Central memory CD8-positive, alpha-beta T cell (primary cell): ENCODE data around the gene NPDC1.

Source experiments
- ATAC-seq: fragments of 150-1000 bp; cut with Tn5 transposase; replicated peaks from 2 replicates; pipeline ENCODE4 v1.10.0; 2022; ENCODE audit warnings: mild to moderate bottlenecking, moderate FRiP score, moderate number of reproducible peaks; ENCODE audit not compliant: poor library complexity, severe bottlenecking; ENCODE audit errors: extremely low read depth
- DNase-seq, 2 donors: peaks; one replicate each; pipeline ENCODE4 v3.0.0; 2021; ENCODE audit warnings: low spot score in 2 of 2
- H3K27ac Mint-ChIP-seq: one replicate; pipeline ENCODE4 v1.8.0; 2022; ENCODE audit warnings: low read depth, mild to moderate bottlenecking, moderate library complexity, mixed read lengths
- H3K27me3 Mint-ChIP-seq: one replicate; pipeline ENCODE4 v1.8.0; 2022; ENCODE audit warnings: mixed read lengths
- H3K36me3 Mint-ChIP-seq: one replicate; pipeline ENCODE4 v1.8.0; 2022; ENCODE audit warnings: mild to moderate bottlenecking, moderate library complexity, mixed read lengths; ENCODE audit not compliant: insufficient read depth
- H3K4me1 Mint-ChIP-seq: one replicate; pipeline ENCODE4 v1.8.0; 2022; ENCODE audit warnings: mixed read lengths
- H3K4me3 Mint-ChIP-seq: one replicate; pipeline ENCODE4 v1.8.0; 2022; ENCODE audit warnings: mild to moderate bottlenecking, moderate library complexity, mixed read lengths
- H3K9me3 Mint-ChIP-seq: one replicate; pipeline ENCODE4 v1.8.0; 2022; ENCODE audit warnings: mixed read lengths

NPDC1 gene

DNA sequence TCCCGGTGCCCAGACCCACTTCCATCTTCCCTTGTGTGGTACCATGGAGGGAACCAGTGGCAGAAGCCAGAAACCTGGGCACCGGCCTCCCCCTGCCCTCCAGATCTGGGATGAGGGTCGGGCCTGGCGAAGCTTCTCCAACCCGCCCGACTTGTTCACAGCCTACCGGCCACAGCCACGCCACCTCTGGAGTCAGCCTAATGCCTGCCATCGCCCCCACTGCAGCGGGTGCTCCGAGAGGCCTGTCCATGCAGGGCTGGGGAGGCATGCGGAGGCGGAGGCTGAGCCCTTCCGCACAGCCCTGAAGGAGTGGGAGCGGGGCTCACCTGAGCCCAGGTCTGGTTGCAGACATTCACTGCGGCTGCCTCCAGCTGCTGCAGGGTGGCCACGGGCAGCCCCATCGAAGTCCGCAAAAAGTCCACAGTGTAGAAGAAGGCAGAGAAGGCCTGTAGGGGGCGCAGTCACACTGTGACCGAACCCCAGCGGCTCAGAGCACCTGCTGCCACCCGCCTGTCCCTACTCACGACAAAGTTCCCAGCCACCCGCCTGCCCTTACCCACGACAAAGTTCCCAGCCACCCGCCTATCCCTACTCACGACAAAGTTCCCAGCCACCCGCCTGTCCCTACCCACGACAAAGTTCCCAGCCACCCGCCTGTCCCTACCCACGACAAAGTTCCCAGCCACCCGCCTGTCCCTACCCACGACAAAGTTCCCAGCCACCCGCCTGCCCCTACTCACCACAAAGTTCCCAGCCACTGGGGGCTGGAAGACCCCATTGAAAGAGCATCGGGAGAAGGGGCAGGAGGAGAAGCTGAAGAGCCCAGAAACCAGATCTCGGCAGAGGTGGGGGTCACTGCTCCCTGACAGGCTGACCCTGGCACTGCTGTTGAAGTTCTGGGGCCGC, 3.8 kb upstream of the NPDC1 start:
- peaks cover 18% of the 10 kb centered on the region for H3K27me3 Mint-ChIP-seq
- DNase-seq (no peak), ATAC-seq (no peak)
- H3K4me3 Mint-ChIP-seq, result no peak overlapping the region
- no peaks in the 10 kb centered on the region for H3K9me3 Mint-ChIP-seq
- H3K36me3 Mint-ChIP-seq, result peaks cover 14% of the 10 kb centered on the region
- H3K27ac Mint-ChIP-seq, result no peak overlapping the region
- peaks cover 16% of the 10 kb centered on the region for H3K4me1 Mint-ChIP-seq

DNA sequence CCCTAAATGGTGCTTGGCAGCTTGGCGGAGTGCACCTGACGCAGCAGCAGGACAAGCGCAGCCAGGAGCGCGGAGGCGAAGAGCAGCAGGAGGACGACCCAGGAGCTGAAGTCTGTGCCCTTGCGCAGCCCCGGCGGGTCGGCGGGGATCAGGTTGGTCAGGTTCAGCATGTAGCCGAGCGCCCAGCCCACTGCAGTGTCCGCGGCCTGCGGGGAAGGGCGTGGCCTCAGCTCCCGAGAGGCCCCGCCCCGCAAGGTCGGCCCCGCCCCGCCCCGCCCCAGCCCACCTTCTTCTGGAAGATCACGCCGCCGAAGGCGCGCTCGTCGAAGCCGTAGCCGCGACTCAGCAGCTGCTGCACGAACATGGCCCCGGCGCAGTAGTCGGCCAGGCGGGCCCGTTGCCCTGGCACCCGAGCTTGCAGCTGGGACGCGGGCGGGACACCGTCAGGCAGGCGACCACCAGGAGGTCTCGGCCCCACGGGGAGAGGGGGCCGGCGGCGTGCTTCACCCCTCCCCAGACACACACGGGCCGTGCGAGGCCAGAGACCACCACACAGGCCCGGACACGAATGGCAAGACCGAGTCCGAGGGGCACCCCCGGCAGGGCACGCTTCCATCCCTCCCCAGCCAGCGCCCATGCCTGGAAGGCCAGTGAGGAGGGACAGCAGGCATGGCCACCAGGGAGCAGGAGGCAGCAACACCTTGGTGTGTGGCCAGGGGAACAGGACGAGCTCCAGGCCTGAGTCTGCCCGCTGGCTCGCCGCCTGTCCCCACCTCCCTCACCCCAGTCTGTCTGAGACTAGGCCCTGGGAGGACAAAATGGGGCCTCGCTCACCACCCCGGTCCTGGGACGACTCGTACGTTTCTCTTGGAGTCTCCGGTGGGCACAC, 2.9 kb upstream of the NPDC1 start:
- peaks cover 20% of the 10 kb centered on the region for H3K4me1 Mint-ChIP-seq
- H3K9me3 Mint-ChIP-seq, result no peaks in the 10 kb centered on the region

DNA sequence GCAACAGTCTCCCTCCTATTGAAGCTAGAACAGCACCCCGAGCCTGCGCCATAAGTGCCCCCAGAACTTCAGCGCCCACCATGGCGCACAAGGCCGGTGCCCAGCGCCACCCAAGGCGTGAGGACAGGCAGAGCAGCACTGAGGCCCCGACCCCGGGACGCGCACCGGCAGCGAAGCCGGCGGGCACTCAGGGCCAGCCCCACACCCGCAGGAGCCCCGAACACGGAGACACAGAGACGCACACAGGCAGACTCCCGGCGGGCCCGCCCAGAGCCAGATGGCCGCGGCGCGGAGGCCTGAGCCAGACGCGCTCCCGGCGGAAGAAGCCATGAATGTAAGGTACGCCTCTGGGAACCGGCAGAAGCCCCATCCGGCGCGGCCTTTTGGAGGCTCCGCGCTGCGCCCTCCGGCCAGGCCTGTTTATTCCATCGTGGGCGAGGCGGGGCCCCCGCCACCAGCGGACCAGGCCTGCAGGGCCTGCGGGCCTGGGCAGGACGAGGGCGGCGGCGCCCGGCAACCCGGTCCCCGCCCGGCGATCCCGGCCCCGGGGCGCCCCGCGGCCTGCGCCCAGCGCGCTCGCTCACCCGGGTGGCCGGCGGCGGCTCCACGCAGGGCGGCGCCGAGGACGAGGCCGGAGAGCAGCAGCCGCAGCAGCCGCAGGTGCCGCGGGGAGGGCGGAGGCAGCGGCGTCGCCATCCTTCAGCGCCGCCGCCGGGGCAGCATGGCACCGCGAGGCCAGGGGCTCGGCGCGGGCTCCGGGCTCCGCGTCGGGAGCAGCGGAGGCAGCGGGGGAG, 486 bp downstream of the NPDC1 start:
- Mint-ChIP-seq H3K4me1 (peaks cover 20% of the 10 kb centered on the region), H3K27ac (no peak overlapping the region), H3K27me3 (peaks cover 13% of the 10 kb centered on the region), H3K9me3 (no peaks in the 10 kb centered on the region), H3K4me3 (peak overlapping the region; percentile 75), H3K36me3 (peaks cover 13% of the 10 kb centered on the region)
- ATAC-seq (no peak), DNase-seq (no peak)

More for the DNA sequence above, 2.9 kb upstream of the NPDC1 start:
- no peak overlapping the region for H3K4me3 Mint-ChIP-seq
- H3K36me3 Mint-ChIP-seq, result peaks cover 14% of the 10 kb centered on the region
- no peak overlapping the region for H3K27ac Mint-ChIP-seq
- ATAC-seq (no peak), DNase-seq (no peak)
- H3K27me3 Mint-ChIP-seq, result peaks cover 18% of the 10 kb centered on the region

DNA sequence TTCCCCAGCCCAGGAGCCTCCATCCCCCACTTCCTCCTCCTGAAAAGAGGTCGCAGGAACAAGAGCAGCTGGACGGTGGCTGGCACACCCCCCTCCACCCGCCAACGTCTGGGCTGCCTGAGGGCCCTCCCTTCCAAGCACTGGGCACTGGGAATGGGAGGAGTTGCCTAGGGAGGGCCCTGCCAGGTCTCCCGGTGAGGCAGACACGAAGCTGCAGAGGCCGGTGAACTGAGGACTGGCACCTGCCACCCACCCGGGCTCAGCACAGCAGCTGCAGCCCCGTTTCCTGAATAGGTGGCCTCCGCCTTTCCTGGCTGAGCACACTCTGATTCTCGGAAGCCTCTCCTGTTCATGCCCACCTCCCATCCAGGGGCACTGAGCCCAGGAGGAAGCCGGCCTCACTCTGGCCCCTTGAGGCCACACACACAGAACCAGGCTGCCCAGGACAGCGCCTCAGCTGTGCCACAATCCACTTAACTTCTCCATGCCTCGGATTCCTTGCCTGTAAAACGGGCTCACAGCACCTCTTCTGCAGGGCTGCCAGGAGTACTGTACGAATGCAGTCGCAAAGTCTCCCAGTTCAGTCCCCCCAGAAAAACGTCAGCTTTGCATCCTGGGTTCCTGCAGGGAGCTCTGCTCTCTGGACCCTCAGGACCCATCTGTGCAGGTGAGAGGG, 1.3 kb downstream of the NPDC1 start:
- no peaks in the 10 kb centered on the region for H3K9me3 Mint-ChIP-seq
- H3K4me3 Mint-ChIP-seq, result peak overlapping the region; percentile 75
- no peak overlapping the region for H3K27ac Mint-ChIP-seq
- peaks cover 9% of the 10 kb centered on the region for H3K36me3 Mint-ChIP-seq
- H3K4me1 Mint-ChIP-seq, result peaks cover 15% of the 10 kb centered on the region
- DNase-seq, result no peak
- H3K27me3 Mint-ChIP-seq, result peaks cover 4% of the 10 kb centered on the region
- no peak for ATAC-seq

DNA sequence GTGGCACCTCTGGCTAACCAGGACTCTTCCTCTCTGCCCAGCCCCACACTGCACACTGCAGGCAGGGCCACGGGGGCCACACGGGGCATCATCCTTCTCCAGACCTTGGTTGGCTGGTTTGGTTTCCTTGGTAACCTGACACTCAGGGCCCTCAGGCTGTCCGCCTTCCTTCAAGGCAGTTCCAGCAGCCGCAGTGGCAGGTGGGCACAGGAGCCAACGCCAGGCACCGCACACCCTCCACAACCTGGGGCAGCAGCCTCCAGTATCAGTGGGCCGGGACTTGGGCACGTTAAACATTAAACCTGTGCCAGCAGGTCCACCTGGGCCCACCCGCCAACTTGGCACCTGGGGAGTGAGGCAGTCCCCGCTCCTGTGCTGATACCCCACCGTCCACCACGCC, 1.9 kb downstream of the NPDC1 start:
- H3K4me1 Mint-ChIP-seq, result peaks cover 15% of the 10 kb centered on the region
- DNase-seq (no peak), ATAC-seq (no peak)
- no peak overlapping the region for H3K4me3 Mint-ChIP-seq
- H3K9me3 Mint-ChIP-seq, result no peaks in the 10 kb centered on the region
- no peaks in the 10 kb centered on the region for H3K27me3 Mint-ChIP-seq
- H3K27ac Mint-ChIP-seq, result no peak overlapping the region
- peaks cover 7% of the 10 kb centered on the region for H3K36me3 Mint-ChIP-seq

DNA sequence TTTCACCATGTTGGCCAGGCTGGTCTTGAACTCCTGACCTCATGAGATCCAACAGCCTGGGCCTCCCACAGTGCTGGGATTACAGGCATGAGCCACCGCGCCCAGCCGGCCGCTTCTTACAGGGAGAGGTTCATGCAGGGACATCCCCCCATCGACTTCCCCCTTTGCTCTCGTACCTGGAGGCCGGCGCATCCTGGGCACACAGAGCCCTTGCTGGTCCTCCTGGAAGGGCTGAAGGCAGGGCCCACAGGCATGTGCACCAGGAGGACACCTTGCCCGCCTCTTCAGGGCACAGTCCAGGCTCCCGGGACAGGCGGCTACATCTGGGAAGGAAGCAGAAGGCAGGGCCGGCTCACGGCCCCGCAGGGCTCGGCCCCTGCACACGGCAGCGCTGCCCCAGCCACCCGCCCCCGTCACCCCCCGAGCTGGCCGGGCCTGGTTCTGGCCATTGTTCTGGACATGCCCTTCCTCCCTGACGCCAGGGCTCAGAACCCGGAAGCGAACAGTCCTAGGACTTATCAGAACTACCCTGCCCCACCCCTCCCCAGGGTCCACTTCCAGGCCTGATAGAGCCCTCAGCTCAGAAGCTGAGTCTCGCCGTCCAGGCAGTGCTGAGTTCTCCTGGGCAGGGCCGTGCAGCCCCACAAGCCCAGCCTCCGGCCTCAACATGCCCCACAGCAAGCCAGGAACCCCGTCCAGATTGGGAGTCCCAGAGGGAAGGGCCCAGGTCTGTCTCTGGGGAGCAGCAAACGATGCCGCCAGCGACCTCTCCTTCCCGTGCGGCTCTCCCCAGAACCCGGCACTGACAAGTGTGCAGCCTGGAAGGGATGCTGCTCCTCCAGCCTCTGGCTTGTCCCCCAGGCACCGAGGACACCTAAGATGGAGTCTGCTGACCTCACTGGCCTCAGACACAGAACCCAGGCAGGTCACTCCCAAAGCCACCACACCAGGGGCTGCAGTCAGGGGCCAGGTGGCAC, 2.9 kb downstream of the NPDC1 start:
- Mint-ChIP-seq H3K27me3 (no peaks in the 10 kb centered on the region), H3K4me3 (no peak overlapping the region), H3K4me1 (peaks cover 15% of the 10 kb centered on the region), H3K27ac (no peak overlapping the region), H3K36me3 (peaks cover 7% of the 10 kb centered on the region), H3K9me3 (no peaks in the 10 kb centered on the region)
- ATAC-seq (no peak), DNase-seq (no peak)

DNA sequence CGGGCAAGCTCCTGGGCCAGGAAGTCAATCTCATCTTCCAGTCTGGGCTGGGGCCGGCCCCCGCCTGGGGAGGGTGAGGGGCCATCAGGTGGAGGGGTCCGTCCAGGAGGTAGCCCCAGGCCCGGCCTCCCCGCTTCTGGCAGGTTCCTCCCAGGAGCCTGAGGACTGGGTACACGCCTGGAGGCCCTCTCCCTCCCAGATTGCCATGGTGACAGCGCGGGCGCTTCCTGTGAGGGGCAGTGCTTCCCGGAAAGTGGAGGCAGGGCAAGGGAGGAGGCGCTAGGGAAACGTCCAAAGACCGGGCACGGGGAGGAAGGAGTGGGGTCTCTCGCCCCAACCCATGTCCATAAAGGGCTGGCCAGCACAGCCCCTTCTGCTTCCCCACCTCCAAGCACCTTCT, 4.9 kb downstream of the NPDC1 start:
- H3K27me3 Mint-ChIP-seq, result no peaks in the 10 kb centered on the region
- H3K27ac Mint-ChIP-seq, result no peak overlapping the region
- H3K4me3 Mint-ChIP-seq, result no peak overlapping the region
- no peaks in the 10 kb centered on the region for H3K9me3 Mint-ChIP-seq
- no peaks in the 10 kb centered on the region for H3K36me3 Mint-ChIP-seq
- DNase-seq (no peak), ATAC-seq (no peak)
- H3K4me1 Mint-ChIP-seq, result peaks cover 10% of the 10 kb centered on the region

DNA sequence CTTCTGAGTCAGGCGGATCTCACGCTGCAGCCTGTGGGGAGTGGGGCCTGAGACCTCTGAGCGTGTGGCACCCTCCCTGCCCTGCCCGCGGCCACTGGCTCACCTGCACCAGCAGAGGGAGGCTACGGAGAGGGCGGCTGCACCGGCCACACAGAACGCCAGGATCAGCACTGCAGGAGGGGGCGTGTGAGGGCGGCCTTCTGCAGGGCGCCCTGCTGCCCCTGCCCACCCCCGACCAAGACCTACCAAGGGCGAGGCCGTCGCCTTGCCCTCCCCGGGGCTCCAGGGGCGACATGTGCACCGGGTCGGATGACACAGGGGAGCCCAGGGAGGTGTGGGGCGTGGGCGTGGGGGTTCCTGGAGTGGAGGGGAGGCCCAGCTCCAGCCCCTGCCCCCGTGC, 5.4 kb downstream of the NPDC1 start:
- Mint-ChIP-seq H3K36me3 (no peaks in the 10 kb centered on the region), H3K27ac (no peak overlapping the region), H3K9me3 (no peaks in the 10 kb centered on the region), H3K4me1 (peaks cover 10% of the 10 kb centered on the region), H3K27me3 (no peaks in the 10 kb centered on the region), H3K4me3 (no peak overlapping the region)
- no peak for DNase-seq
- no peak for ATAC-seq

DNA sequence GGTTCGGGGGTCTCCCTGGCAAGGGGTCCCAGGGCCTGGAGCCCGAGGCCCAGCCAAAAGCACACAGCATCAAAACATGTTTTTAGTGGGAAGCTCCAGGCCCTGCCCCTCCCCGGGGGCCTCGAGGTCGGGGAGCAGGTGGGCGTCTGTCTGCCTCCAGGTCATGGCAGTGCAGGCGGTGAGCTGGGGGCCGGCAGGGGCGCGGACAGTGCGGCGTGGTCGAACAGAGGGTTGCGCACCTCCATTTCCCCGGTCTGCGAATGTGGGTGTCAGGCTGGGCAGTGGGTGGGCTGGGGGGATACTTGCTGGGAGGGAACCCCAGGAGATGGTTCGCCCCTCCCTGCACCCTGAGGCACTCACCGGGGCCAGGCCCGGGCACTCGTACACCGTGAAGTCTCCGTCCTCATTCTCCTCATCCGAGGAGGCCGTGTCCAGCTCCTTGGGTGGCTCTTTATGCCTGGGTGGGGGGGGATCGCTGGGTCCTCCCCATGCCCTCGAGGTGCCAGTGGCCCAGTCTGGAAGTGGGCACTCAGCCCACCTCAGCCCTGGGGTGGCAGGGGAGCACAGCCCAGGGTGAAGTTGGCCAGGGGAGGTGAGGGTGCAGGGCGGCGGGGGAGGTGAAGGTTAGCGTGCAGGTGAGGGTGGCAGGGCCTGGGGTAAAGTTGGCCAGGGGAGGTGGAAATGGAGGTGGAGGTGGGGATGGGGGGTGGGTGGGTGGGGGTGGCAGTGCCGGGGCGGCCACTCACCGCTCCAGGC, 6.2 kb downstream of the NPDC1 start:
- Mint-ChIP-seq H3K27ac (no peak overlapping the region), H3K27me3 (no peaks in the 10 kb centered on the region), H3K36me3 (no peaks in the 10 kb centered on the region), H3K4me1 (peaks cover 12% of the 10 kb centered on the region), H3K9me3 (no peaks in the 10 kb centered on the region), H3K4me3 (no peak overlapping the region)
- DNase-seq (no peak), ATAC-seq (no peak)

DNA sequence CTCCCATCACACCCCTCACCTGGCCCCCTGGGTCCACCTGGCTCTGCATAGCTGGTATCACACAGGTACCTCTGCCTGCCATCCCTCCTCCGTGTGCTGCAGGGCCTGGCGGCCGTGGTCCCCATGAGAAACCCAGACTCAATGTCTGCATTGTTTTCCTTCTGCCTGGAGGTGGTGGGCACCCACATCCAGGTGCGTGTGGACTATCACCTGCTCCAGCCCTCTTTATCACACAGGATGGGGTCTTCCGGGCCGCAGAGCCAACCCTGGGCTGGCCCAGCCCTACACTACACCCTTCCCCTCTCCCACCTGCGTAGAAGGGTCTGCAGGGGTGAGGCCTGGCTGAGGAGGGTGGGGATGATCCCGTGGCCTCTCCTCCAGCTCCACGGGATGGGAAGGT, 7.1 kb downstream of the NPDC1 start:
- Mint-ChIP-seq H3K4me3 (no peak overlapping the region), H3K9me3 (no peaks in the 10 kb centered on the region), H3K4me1 (peaks cover 14% of the 10 kb centered on the region), H3K27me3 (no peaks in the 10 kb centered on the region), H3K36me3 (peaks cover 1% of the 10 kb centered on the region), H3K27ac (no peak overlapping the region)
- DNase-seq (no peak), ATAC-seq (no peak)

DNA sequence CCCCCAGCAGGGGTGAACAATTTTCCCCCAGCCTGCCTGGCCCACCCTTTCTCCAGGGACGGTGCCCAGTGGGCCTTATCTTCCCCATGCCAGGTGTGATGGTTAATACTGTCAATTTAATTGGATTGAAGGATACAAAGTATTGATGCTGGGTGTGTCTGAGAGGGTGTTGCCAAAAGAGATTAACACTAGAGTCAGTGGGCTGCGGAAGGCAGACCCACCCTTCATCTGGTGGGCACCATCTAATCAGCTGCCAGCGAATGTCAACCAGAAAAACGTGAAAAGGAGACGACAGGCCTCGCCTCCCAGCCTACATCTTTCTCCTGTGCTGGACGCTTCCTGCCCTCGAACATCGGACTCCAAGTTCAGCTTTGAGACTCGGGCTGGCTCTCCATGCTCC, 8.5 kb downstream of the NPDC1 start:
- Mint-ChIP-seq H3K27me3 (no peaks in the 10 kb centered on the region), H3K4me1 (peaks cover 22% of the 10 kb centered on the region), H3K36me3 (peaks cover 5% of the 10 kb centered on the region), H3K9me3 (no peaks in the 10 kb centered on the region), H3K4me3 (no peak overlapping the region), H3K27ac (no peak overlapping the region)
- ATAC-seq (no peak), DNase-seq (no peak)
